HG03442 (cell line): ENCODE data around the gene TWIST2.

Source experiments
- ATAC-seq: cut with Tn5 transposase; IDR thresholded peaks from one replicate; pipeline ENCODE4 v1.9.1; 2021; ENCODE audit warnings: mild to moderate bottlenecking, moderate library complexity; ENCODE audit not compliant: unreplicated experiment

The TWIST2 gene

DNA sequence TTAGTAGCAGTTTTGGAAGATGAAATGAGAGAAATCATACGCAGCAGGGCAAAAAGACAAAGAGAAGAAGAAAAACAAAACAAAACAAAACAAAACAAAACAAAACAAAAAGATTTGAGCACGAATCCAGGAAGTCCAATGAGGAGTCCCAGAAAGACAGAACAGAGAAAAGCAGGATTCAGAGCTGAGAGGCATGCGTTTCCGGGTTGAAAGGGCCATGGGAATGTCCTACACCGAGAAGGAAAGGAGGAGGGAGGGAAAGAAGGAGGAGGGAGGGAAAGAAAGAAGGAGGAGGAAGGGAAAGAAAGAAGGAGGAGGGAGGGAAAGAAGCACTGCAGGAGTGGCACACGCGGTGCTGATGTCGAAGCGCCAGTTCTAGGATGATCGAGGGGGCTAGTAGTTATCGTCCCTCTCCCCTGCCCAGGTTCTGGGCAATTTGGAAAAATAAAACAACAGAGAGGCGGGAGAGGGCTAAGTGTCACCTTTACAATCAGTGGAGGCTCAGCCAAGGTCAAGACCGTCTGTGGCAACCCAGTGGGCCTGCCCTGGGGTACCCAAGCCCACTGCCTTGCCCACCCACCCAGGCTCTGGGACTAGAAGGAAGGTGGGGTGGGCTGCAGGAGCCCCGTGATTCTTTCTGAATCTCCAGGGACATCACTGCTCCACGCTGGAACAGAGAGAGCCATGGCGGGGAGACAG, 68.4 kb downstream of the TWIST2 start:
- ATAC-seq, result no peak

DNA sequence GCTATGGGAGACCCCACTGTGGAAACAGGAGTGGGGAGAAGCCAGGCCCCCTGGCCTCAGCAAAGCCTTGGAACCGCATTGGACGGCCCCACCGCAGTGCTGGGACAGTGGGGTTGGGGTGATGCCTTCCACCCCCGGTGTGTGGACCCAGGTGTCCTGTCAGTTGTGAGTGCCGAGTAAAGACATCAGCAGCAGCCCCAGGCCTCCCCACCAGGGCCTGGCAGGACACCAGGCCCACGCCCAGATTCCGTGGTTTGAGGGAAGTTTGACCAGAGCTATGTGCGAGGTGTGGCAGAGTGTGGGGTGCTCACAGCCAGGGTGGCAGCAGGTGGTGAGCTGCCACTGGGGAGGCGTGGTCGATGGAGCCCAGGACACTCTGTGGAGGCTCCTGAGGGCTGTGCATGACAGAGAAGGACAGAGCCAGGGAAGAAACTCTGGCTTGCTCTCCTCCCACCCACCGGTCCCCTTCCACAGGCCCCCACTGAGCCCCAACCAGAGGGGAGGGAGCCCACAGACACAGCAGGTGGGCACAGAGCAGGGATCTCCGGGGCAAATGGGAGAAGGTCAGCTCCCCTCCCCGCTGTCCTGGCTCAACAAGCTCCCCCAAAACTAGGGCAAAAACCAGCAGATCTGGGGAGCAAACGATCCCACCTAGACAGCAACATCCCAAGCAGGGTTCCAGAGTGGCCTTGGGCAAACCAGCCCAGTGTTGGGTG, 69.1 kb downstream of the TWIST2 start:
- ATAC-seq, result no peak

DNA sequence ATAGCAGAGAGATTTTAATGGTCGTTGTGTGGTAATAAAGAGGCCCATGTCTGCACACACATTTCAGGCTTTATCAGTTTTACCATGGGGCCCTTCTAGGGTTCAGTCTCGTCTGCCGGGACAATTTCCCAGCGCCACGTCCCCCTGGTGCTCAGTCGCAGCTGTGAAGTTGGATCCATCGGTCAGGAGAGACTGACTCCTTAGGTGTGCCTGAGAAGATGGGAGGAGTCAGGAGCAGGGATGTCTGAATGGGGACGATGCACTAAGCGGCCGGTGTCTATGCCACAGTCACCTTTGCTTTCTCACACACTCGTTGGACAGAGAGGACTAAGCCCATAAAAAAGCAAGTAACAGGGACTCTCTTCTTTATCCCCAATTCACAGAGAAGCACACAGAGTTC, 71.4 kb downstream of the TWIST2 start:
- ATAC-seq, result no peak

GRCh38 chr2:238920053-238920452, 72.2 kb downstream of the TWIST2 start:
- ATAC-seq, result no peak

DNA sequence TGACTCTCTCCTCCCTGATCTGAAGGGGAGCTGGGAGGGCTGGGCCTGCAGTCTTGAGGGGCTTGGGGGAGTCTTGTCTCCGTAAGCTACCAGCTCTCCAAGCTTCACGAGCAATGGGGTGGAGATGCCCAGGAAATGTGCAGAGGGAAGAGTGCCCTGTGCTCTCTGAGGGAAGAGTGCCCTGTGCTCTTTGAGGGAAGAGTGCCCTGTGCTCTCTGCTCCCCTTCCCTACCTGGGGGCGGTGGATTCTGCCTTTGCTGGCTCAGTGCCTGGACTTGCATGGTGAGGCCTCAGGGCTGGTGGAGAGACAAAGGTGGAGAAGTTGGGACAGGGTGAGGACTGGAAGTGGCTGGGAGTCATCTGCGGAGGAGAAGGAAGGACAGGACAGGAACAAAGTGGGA, 72.7 kb downstream of the TWIST2 start:
- ATAC-seq, result no peak

GRCh38 chr2:238921259-238921658, 73.4 kb downstream of the TWIST2 start:
- ATAC-seq, result no peak

DNA sequence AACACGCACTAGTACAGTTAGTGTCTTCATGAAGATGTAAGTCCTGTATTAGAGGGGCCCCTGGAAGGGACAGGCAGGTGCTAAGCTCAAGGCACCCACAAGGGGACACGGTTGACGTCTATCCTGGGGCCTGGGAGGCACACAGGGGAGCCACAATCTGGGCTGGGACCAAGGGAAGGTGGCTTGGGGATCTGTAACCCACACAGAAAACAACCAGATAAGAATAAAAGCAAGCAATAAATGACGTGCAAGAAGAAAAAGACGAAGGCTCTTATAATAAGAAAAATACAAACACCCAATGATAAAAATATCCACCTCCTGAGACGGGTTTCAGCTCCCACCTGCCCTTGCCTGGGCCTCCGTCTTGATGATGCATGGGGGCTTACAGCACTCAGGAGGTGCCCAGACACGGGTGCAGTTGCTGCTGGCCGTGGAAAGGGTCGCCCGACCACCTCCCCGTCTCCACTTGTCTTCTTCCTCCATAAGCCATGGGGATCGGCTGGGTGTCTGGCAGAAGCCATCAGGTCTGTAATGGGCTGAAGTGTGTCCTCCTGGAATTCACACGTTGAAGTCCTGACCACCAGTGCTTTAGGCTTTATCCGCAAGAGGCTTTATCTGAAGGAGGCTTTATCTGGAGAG, 73.9 kb downstream of the TWIST2 start:
- no peak for ATAC-seq

DNA sequence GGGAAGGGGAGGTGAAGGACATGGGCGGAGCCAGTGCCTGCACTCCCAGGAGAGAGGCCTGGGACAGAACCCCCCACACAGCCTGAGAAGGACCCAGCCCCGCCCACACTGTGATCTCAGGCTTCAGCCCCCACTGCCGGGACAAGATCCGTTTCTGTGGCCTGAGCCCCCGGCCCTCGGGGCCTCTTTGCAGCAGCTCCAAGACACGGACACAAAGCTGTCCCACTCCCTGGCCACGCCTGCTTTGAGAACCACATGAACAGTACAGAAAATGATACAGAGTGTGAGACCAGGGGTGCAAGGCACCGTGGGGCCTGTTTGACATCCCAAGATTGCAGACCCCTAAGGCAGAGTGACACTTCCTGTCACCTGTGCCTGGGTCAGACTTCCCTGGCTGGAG, 74.5 kb downstream of the TWIST2 start:
- no peak for ATAC-seq

- no peak for ATAC-seq
Observed at GRCh38 chr2:238924032-238924431, 76.1 kb downstream of the TWIST2 start.

DNA sequence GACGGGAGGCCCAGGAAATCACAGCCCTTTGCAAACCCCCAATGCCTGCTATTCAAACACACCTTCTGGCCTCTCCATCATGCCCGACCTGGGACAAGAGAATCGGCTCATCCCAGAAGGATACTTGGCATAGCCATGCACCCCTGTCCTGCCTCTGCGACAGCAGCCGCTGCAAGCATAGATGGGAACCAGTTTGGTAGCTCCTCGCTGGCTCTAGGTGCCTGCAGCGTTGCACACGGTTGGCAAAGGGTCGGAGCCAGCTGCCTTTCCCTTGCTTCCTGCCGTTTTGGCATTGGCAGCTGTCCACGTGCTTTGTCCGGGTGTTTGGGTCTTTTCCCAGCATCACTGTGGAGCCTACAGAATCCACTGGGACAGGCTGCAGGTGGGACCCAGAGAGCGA, 76.9 kb downstream of the TWIST2 start:
- ATAC-seq, result no peak

GRCh38 chr2:238925281-238925680, 77.4 kb downstream of the TWIST2 start:
- ATAC-seq, result no peak

- no peak for ATAC-seq
Observed at GRCh38 chr2:238925816-238926521, 78.1 kb downstream of the TWIST2 start.

GRCh38 chr2:238926761-238927611, 79.1 kb downstream of the TWIST2 start:
- ATAC-seq, result no peak

GRCh38 chr2:238927746-238928519, 80.0 kb downstream of the TWIST2 start:
- ATAC-seq, result no peak

GRCh38 chr2:238928520-238929241, 80.8 kb downstream of the TWIST2 start:
- no peak for ATAC-seq

- ATAC-seq, result no peak
Observed at GRCh38 chr2:238929242-238930081, 81.6 kb downstream of the TWIST2 start.

DNA sequence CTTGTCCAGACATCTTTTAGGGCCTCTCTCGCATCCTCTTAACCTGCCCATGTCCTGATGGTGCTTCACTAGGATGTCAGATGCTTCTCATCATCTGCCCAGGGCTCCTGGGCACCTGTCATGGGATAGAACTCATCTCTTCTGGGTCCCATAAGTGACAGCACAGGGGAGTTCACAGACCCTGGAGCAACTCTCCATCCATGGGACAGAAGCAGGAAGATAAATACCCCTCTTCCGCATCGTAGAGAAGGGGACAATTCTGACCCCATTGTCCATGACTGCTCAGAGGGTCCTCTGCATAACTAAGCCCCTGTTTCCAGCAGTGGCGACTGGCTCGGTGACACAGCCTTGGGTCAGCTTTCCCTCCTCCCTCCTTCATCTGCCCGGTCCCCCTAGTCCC, 82.3 kb downstream of the TWIST2 start:
- no peak for ATAC-seq
